ENCODE data around the gene ZFYVE19. TPM values are rescaled to one million over a fixed set of nuclear protein-coding genes. Genes with fewer than 3 reads are reported as not detected.
A peak's percentile ranks its signal among the peaks of the same experiment; 100 is the strongest.

The ZFYVE19 gene
- total and polyA plus RNA-seq, 2 of the 13 experiments (the other 11 are each of a cell fraction or from before 2014, with no cell fraction given): 23.3 to 44.0 TPM

DNA sequence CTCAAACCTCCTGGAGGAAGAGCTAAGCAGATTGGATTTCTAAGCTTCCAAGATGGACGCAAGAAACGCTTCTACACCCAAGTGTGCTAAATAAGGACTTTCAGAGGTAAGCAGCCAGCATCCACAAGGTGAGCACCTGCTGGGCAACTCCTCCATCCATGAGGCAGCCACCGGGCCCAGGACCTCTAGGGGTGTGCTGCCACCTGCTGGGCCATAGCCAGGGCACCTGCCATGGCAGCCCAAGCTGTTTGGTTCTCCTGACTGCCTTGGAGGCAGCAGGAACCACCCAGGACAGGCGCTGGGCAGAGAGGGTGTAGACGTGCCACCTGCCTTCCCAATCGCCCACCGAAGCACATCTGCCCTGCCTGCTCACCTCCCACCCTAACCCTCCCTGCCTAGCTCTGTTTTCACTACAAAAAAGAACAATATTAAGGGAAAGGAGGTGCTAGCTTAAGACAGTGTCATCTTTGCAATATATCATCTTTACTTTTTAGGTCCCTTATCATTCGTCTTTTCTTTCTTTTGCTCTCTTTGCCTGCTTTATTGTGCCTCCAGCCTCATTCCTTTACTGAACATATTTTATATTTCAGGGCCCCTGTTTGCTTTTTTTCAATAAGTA lies 24.2 kb upstream of the ZFYVE19 start (continued):
- TF ChIP-seq ZNF776 (CRISPR knock-in tag; IDR thresholded peaks at IDR 0.05) (no peak), ZNF136 (CRISPR knock-in tag; IDR thresholded peaks at IDR 0.05; ENCODE audit: low read depth) (no peak), ZNF720 (CRISPR knock-in tag; IDR thresholded peaks at IDR 0.05) (no peak), MTF2 (CRISPR knock-in tag; IDR thresholded peaks at IDR 0.05; ENCODE audit: borderline replicate concordance) (no peak), ZNF510 (CRISPR knock-in tag; IDR thresholded peaks at IDR 0.05; ENCODE audit: low read depth) (no peak), ZBTB7A (CRISPR knock-in tag; IDR thresholded peaks at IDR 0.05) (no peak), SNRNP70 (IDR thresholded peaks at IDR 0.05; ENCODE audit: low read depth, low read length) (no peak), ZNF235 (CRISPR knock-in tag; IDR thresholded peaks at IDR 0.05; ENCODE audit: borderline replicate concordance) (no peak), HNF4A (CRISPR knock-in tag; IDR thresholded peaks at IDR 0.05) (no peak), SOX13 (IDR thresholded peaks at IDR 0.05) (no peak), SOX13 (CRISPR knock-in tag; conservative IDR thresholded peaks at IDR 0.05 in 1 of 2, IDR thresholded peaks at IDR 0.05 in 1 of 2) (peak in 1 of 2 experiments; percentile 29; a peak in 1 of 4 replicates), EHMT2 (IDR thresholded peaks at IDR 0.05; ENCODE audit: borderline replicate concordance, low read depth, low read length) (no peak), ZNF251 (CRISPR knock-in tag; IDR thresholded peaks at IDR 0.05) (no peak), GTF2F1 (IDR thresholded peaks at IDR 0.05; ENCODE audit: low read length) (no peak), ZNF451 (CRISPR knock-in tag; IDR thresholded peaks at IDR 0.05) (no peak), ZNF512 (CRISPR knock-in tag; IDR thresholded peaks at IDR 0.05) (no peak), REST (IDR thresholded peaks at IDR 0.05; ENCODE audit: borderline replicate concordance in 1 of 2, low read depth in 1 of 2, low read length in 2 of 2) (no peak), HNRNPLL (IDR thresholded peaks at IDR 0.05; ENCODE audit: low read depth, low read length, poor library complexity, severe bottlenecking) (no peak)
- TF ChIP-seq, protein P1, sequence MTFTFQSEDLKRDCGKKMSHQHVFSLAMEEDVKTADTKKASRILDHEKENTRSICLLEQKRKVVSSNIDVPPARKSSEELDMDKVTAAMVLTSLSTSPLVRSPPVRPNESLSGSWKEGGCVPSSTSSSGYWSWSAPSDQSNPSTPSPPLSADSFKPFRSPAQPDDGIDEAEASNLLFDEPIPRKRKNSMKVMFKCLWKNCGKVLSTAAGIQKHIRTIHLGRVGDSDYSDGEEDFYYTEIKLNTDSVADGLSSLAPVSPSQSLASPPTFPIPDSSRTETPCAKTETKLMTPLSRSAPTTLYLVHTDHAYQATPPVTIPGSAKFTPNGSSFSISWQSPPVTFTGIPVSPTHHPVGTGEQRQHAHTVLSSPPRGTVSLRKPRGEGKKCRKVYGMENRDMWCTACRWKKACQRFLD (CRISPR knock-in tag; IDR thresholded peaks at IDR 0.05; ENCODE audit: borderline replicate concordance): no peak
- TF ChIP-seq, protein P2, sequence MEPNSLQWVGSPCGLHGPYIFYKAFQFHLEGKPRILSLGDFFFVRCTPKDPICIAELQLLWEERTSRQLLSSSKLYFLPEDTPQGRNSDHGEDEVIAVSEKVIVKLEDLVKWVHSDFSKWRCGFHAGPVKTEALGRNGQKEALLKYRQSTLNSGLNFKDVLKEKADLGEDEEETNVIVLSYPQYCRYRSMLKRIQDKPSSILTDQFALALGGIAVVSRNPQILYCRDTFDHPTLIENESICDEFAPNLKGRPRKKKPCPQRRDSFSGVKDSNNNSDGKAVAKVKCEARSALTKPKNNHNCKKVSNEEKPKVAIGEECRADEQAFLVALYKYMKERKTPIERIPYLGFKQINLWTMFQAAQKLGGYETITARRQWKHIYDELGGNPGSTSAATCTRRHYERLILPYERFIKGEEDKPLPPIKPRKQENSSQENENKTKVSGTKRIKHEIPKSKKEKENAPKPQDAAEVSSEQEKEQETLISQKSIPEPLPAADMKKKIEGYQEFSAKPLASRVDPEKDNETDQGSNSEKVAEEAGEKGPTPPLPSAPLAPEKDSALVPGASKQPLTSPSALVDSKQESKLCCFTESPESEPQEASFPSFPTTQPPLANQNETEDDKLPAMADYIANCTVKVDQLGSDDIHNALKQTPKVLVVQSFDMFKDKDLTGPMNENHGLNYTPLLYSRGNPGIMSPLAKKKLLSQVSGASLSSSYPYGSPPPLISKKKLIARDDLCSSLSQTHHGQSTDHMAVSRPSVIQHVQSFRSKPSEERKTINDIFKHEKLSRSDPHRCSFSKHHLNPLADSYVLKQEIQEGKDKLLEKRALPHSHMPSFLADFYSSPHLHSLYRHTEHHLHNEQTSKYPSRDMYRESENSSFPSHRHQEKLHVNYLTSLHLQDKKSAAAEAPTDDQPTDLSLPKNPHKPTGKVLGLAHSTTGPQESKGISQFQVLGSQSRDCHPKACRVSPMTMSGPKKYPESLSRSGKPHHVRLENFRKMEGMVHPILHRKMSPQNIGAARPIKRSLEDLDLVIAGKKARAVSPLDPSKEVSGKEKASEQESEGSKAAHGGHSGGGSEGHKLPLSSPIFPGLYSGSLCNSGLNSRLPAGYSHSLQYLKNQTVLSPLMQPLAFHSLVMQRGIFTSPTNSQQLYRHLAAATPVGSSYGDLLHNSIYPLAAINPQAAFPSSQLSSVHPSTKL (CRISPR knock-in tag; IDR thresholded peaks at IDR 0.05): peak; percentile 46; the same call in 1 of the 2 replicates

Measured in HepG2 (cell line).